Stimulated activated naive CD4-positive, alpha-beta T cell (primary cell): ENCODE results near the gene PTPRE.

Experiments used
- DNase-seq, 6 experiments: peaks; one replicate each; lab custom pipeline; 2025; lab: John Stamatoyannopoulos, UW

PTPRE gene

DNA sequence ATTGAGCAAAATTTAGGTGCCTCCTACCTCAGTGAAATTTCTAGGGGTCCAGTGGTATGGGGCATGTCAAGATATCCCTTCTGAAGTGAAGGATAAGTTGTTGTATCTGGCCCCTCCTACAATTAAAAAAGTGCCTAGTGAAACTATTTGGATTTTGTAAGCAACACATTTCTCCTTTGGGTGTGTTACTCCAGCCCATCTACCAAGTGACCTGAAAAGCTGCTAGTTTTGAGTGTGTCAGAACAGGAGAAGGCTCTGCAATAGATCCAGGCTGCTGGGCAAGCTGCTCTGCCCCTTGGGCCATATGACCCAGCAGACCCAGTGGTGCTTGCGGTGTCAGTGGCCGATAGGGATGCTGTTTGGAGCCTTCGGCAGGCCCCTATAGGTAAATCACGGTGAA lies 46.0 kb downstream of the PTPRE start:
- no peak for DNase-seq

DNA sequence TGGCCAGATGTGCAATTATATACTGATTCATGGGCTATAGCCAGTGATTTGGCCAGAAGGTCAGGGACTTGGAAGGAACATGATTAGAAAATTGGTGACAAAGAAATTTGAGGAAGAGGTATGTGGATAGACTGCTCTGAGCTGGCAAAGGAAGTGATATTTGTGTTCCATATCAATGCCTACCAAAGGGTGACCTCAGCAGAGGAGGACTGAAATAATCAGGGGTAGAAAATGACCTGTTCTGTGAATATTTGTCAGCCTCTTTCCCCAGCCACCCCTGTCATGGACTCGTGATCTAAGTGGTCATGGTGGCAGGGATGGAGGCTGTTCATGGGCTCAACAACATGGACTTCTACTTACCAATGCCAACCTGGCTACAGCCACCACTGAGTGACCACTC lies 47.0 kb downstream of the PTPRE start:
- DNase-seq: no peak

DNA sequence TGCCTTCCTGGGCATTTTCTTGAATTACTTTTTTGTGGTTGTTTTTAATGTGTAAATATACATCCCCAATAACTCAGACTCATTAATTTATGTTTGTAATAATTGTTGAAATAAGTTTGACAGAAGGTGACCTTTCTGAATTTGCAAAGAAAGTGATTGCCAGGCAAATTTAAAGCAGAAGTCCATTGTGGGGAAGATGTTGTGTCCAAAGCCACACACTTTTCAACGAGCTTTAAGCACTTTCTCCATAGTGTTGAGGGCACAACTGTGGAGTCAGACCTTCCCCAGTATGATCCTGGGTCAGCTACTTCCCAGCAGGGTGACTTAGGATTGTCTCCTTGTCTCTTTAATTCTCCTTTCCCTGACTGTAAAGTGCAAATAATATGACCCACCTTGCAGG lies 52.5 kb downstream of the PTPRE start:
- no peak for DNase-seq

DNA sequence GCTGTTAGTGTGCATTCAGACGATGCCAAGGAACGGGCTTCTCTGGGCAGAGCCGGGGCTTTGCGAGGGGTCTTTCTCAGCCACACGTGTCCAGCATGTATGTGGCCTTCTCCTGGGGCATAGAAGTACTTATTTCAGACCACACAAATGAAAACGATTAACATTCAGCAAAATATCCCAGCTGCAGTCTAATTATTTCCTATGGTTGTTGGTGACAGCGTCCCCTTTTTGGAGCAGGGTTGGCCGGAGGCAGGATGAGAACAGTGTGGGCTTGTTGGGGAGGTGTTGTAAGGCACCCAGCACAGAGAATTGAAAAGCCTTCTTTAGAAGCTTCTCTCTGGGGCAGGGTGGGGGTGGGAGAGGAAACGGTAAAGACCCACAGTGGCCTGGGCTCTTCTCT lies 54.2 kb downstream of the PTPRE start:
- no peak for DNase-seq

DNA sequence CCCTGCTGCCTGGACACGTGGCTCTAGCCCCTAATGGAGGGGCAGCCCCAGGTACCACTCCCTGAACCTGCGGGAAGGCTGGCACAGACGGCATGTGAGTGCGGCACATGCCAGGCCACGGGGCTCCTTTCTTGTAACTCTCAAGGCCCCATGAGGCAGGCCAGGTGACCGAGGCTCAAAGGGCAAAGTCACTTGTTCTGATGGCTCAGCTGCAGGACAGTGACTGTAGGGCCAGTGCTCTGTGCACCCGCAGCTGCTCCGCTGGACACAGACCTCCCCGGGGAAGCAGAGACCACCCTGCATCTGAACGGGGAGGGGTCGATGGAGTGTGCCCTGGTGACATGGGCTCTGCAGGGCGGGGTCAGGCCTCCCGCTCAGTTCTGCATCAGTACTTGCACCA lies 55.3 kb downstream of the PTPRE start:
- no peak for DNase-seq

DNA sequence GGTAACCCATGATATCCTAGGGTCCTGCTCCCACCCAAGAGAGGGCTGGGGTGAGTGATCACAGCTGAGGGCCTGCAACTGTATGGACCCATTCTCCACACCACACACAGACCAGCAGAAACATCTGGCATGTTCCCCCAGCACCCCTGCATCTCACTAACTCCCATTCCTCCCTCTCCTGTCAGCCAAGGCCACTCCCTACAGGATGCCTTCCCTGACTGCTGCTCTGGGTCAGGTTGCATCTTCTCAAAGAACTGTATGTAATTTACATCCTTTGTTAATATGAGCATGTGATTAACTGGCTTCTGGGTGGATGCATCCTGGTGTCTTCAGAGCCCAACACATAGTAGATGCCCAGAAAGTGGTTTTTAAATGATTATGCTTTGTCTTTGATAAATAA lies 56.2 kb downstream of the PTPRE start:
- DNase-seq: no peak

DNA sequence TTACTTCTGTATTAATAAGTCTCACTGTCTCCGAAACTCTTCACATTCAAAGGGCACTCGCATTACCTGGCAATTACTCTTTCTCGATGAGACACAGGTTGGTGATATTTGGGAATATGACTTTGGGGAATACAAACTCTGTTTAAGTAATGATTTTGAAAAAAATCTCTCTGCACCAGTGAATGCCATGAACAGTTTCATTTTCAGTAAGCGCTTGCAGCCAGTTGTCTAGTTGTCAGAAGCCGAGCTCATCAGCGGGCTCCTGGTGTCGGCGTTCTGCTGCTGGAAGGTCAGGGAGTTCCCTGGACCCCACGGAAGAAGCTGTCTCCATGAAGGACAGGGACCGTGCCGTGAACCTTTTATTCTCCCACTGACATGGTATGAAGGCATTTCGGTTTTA lies 57.7 kb downstream of the PTPRE start:
- no peak for DNase-seq

DNA sequence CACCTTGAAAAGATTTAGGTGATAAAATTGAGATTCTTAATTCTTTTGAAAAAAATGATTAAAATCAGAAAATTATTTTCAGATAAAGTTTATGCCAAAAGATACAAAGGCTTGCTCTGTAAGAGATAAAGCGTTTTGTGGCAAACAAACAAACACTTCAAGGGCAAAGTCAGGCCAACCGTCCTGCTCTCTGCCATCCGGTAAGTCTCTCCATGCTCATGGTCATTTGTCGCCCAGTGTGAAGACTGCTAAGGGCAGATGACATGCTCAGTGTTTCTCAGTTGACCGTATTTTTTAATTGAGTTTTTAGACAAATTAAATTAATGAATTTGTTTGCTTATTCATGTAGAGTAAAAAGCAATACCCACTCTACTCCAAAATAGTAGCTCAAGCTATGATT lies 60.0 kb downstream of the PTPRE start:
- DNase-seq: no peak

DNA sequence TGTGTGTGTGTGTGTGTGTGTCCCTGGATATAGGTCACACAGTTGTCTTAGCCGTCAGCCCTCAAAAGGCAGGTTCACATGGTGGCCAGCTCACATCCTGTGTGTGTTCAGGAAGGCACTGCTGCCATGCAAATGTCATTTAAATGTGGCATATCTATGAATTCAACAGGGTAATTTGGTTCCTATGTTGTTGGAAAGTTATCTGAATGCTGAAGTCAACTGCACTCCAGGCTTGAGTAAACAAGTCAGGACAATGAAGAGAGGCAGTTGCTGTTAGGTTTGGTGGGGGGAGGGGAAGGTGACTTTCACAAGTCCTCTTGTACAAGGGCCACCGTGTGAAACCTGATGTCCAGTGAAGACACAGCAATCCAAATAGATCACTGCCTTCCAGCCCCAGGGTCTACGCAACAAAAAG lies 61.1 kb downstream of the PTPRE start:
- no peak for DNase-seq

DNA sequence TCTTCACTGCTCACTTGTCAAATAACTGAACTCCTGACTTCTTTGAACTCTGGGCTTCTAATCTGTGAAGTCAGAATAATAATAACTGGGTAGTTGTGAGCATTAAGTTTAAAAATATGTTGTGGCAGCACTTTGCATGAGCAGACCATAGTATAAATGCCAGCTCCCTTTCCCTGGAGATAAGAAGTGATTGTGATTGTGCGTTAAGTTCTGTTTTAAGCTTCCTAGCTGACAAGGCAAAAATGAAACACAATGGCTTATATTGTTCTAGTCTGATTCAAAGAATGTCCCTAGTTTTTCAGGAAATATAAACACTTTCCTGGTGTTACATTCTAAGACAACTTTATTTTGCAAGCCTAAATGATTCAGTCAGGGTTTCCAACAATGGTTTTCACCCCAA lies 61.8 kb downstream of the PTPRE start:
- no peak for DNase-seq

DNA sequence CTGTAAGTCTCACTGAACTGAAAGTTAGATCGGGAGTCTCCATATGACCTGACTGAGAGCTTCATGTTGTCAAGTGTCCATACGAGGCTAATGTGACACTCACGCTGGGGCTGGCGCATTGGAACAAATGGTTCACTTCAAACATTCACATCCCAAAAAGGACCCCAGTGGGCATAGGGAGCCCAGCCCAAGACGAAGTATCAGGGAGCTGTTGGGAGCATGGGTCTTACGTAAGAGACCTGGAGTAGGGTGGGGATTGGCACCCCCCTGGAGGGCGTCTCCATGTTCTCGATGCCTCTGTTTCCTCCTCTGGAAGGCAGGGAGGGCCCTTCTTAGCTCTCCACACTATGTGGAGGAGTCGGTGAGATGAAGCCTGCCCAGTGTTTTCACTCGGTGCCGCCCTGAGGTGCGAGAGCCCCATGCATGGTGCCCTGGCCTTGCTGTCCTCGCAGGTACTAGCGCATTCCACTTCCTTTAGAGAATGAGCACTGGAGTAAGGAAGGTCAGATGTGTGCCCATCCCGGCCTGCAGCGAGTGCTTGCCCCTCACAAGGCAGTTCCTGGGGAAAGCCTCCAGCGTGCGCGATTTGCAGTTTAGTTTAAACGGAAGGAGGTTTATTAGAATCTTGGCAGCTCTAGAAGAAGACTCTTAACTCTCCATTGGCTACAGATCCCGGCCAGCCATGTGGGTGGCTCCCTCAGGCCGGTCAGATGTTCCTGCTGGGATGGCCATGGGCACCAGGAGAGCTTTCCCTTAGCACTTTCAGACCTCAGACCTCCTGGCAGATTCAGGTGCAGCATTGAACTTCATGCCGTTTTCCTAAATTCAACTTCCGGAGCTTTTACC lies 64.4 kb downstream of the PTPRE start:
- no peak for DNase-seq

DNA sequence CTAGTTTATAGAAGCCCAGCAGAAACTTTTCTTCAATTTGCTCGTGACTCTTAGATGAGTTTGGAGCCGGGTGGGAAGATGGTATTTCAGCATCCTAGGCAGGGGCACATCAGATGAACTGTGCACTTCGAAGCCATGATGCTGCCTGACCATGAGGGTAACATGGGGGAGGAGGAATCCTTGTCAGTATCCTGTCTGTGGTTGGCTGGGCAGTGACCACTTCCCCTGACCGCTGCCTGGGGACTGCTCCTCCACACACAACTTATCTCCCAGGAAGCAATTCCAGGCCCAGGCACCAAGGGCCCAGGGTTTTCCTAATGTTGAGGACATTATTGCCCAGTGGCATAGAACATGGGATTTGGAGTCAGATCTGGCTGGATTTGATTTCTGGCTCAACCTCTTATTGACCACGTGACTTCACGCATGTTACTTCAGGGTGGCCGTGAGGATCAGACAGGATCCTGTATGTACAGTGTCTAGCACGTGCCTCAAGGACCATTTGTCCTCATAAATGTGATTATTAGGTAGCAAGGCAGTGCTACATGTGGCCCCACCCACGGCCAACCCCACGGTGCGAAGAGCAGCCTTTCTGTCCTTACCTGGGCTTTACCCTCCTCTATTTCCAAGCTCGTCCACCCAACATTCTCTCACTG lies 65.2 kb downstream of the PTPRE start:
- DNase-seq: no peak

DNA sequence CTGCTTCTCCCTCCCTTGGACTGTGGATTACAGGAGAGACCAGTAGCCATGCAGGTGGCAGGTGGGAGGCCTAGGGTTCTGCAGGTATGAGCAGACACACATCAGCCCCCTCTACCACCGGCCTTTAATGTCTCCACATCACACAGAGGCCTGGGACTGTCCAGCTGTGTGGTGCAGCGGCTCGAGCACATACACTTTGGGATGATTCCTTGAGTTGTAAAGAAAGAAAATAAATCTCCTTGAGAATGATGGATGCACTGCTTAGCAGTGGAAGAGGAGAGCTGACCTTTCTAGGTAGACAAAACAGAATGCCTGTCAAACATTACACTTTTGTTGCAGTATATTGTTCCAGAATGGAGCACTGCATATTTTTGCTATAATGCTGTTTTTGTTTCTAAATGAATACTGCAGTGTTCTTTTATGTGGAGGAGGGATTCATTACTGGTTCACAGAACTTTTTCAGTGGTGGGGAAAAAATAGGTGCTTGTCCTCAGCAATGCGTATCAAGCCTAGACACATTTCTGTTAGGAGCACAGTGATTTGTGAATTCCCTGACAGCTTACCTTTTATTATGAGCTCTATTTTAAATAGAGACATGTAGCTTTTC lies 66.0 kb downstream of the PTPRE start:
- DNase-seq: no peak

DNA sequence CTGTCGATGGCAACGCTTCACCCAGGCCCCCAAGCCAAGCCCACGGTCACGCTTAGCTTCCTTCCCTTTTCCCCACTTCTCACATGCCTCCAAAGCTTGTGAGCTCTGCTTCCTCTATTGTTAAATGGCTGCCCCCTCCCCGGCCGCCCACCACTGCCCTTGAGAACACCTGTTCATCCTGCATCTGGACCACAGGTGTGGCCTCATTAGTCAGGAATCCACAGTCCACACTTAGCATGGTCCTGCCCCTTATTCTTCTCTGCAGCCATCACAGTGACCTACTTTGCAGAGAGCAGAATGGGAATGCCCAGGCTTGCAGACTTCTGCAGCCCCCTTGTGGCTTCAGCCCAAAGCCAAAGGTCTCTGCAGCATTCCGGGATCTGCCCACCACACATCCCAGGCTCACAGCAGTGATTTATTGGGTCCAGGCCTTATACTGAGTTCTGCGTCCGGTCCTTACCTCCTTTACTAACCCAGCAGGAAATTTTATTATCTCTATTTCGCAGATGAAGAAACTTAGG lies 66.9 kb downstream of the PTPRE start:
- DNase-seq: no peak

DNA sequence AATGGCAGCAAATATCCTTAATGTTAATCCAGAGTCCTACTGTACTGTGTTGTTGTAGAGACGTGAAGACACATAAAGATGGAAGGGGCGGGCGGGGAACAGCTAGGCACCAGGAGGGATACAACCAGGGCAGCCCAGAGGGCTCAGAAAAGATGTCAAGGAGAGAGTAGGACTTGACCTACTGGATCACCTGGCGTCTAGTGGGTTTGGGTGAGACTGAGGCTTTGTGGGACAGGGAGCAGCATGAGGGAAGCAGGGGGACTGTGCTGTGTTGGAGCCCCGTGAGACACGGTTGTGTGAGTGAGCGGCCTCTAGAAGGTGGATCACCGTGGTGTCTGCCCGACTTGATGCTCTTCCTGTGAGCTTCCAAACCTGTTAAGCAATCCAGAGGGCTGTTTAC lies 68.0 kb downstream of the PTPRE start:
- DNase-seq: no peak

DNA sequence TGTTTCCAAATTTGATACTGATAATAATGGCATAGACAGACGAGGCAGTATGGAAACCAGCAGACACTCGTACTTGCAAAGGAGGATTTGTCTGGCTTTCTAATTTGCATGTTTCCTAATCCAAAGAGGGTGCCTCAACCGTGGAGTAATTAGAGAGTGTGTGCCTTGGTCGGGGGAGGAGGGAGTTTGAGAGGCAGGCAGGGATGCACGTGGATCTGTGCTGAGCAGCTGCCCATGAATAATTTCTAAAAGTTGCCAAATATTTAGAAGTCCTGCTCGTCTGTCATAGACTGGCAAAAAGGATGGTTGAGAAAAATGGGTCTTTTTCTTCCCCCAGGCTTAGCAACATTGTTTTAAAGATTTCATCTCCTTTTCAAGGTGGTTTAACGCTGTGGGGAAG lies 69.4 kb downstream of the PTPRE start:
- no peak for DNase-seq

DNA sequence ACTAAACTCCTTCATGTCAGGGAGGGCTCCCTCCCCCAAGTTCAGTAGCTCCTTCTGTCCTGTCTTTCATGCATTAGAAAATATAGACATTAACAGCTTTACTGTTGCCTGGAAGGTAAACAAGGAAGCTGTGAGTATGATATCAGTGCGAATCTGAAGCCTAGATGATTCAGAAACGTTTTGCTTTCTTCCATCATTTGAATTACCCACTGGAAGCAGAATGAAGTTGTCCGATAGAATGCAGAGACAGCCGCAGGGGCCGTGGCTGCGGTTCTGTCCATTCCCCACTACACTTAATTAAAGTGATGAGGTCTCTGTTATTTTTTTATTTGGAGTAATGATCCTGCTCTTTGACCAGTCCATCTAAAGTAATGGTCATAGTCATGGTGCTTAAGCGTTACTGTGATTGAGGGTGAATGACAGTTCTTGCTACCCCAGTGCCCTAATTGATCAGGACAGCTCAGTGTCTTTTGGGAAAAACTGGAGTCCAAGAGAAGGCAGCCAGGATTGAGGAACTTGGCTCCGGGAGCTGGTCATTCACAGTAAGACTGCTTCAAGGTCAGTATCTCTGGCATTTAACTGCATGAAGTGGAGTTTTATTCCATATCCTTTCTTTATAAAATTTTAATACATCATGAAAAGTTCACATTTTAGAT lies 69.9 kb downstream of the PTPRE start:
- no peak for DNase-seq

DNA sequence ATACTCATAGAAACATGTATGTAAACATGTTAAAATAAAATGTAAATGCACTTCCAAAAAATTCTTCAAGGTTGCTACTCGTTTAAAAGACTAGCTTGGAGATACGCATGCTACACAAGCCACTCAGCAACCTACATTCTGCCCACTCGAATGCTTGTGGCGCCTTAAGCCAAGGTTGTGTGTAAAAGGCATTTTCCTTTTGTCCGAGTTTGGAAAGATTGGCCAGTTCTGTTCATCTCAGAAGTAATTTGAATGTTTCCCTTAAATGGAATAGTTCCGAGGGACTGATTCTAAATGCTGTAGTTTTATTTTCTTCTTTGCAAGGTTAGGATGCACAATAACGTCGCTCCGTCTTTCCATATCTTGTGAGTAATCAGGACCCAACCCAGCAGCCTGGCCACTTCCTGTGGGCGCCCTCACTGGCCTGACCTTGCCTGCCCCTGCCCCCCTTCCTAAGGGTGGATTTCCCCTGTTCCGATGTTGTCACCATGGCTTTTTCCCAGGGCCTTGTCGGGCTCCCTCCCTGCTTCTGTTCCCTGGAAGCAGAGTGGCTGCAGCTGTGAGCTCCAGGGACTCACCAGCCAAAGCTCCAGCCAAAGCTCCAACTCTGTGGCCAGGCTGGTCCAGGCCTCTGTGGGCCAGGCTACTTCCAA lies 70.6 kb downstream of the PTPRE start:
- DNase-seq: no peak

DNA sequence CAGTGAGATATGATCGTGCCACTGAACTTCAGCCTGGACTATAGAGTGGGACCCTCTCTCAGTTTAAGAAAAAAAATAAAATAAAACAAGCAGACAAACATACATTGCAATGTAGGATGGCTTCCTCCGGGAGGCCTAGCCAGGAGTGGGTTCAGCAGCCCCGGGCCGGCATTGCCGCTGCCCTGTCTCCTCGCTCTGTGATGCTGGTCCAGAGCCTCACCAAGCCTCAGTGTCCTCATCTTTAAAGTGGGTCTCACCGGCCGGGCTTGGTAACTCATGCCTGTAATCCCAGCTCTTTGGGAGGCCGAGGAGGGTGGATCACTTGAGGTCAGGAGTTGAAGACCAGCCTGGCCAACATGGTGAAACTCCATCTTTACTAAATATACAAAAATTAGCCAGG lies 71.6 kb downstream of the PTPRE start:
- DNase-seq: no peak

DNA sequence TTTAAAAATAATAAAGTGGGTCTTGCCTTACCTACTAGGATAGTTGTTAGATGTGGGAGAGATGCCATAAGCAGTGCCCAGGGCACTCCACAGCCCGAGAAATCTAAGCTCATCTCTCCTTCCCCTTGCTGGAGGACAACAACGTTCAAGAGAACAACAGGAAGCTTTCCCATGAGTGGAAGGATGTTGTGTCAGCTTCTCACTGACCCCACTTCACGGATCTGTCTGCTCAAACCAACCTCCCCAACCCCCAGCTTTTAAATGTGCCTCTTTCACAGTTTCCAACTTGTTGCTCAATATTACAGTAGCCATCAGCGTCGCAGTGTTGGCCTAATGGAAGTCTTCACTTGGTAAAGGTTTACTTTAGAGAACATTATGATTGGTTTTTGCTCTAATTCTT lies 72.1 kb downstream of the PTPRE start:
- no peak for DNase-seq

DNA sequence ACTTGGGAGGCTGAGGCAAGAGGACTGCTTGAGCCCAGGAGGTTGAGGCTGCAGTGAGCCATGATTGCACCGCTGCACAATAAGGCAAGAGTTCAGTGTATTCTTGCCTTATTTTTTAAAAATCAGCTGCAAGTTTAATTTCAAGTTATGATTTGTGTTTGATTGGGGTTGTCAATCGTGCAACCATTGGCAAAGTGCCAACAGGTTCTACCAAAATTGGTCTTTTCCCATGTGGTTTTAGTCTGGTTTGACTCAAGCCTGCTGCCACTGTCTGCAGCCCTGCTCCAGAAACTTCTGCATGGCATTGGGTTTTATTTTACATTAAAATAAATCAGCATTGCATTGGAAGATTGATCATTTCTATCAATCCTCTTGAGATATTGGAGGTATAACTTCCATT lies 72.7 kb downstream of the PTPRE start:
- DNase-seq: no peak

DNA sequence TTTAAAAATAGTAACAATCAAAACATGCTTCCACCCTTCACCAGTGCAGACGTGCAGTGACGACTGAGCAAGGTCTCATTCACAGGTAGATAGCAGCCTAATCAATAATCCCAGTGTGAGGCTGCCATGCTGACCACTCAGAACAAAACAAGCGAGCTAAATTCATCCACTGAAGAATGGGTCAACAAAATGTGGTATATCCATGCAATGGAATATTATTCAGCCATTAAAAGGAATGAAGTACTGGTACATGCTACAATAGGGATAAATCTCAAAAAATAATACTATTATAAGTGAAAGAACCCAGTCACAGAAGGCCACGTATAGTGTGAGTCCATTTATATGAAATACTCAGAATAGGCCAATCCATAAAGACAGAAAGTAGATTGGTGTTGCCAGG lies 74.0 kb downstream of the PTPRE start:
- no peak for DNase-seq
